RCC 7860 (cell line): ENCODE results near the gene APEH.
A peak's percentile ranks its signal among the peaks of the same experiment; 100 is the strongest.

Experiments used
- DNase-seq: peaks from one replicate; pipeline ENCODE4 v3.0.0-alpha.2; 2015; ENCODE audit warnings: low spot score
- FAIRE-seq: peaks from 2 replicates; lab custom pipeline; 2012; peaks lifted over from hg19 to GRCh38; lab: Jason Lieb, UNC

Gene APEH

DNA sequence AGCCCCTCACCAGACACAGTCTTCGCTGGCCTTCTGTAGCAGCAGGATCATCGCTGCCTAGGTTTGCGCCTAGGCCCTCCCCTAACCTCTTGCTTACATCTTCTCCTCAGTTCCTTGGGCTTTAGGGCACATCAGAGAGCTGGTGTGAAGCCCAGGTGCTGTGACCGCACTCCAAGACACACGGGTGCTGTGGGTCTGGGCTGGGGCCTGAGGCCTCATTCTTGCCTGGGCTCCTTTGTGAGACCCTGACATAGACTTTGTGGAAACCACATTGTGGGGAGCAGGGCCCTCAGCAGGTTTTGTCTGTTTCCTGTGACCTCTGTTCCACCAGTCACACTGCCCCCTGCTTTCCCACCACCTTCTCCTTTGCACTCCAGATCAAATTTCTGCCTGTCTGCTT, 37.3 kb downstream of the APEH start:
- no peak for DNase-seq
- FAIRE-seq: no peak

DNA sequence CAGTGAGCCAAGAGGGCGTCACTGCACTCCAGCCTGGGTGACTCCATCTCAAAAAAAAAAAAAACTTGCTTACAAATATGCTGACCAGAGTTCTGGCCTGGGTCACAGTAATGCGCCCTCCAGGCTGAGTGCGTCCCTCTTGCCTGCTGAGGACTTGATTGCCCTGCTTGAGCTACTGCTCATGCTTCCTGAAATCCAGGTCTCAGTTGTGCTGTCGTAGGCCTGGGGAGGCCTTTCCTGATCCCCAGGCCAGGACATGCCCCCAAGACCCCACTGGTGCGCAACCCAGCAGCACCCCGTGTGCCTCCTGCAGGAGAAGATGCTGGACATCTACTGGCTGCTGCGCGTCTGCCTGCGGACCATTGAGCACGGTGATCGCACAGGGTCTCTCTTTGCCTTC, 38.0 kb downstream of the APEH start:
- FAIRE-seq: no peak

DNA sequence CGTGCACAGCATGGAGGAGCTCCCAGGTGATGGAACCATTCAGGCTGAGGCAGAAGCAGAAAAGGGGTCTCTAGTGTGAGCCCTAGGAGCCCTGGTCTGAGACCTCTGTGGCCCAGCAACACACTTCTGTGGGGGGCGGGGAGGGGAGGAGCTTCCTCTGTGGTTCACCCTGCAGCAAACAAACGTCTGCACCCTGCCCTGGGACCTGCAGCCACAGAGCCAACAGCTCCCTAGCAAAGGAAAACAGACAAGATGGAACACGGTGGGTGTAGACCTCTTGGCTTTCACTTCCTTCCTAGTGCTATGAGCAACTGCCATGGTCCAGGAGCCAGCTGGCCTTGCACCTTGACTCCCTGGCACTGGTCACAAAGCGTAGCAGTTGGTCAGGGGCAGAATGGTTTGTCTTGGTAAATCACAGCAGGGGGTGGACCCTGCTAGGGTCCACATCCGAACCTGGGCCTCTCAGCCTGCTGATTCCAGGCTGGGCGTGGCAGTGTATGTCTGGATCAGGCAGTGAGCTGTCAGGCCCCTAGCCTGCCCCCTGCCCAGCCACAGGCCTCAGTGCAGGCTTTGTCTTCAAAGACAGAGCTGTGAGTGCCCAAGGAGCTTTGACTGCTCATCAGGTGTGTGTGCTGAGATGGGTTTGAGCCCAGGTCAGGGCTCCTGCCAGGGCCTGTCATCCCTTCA, 38.6 kb downstream of the APEH start:
- FAIRE-seq (no peak), DNase-seq (no peak)

More for the DNA sequence above, 38.0 kb downstream of the APEH start:
- DNase-seq: no peak

DNA sequence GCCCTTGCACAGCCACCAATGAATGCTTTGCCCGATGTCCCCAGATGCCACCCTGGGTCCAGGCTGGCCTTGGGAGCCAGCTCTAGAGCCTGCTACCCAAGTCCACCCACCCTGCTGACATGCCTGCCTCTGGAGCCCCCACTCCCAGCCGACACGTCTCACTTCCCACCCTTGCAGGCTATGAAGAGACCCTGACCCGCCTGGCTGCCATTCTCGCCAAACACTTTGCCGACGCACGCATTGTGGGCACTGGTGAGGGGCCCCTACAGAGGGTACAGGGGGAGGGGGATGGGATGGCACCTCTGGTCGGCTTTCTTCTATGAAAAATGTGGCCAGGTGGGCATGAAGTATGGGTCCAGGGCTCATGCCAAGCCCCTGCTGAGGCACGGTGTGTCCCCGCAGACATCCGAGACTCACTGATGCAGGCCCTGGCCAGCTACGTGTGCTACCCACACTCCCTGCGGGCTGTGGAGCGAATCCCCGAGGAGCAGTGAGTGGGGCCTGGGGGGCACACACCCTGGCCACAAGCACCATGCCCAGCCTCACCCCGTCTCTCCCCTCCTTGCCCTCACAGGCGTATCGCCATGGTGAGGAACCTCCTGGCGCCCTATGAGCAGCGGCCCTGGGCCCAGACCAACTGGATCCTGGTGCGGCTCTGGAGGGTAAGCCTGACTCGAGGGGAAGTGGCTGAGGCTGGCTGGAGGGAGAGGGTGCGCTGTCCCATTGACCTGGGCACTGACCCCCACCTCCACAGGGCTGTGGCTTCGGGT, 39.4 kb downstream of the APEH start:
- DNase-seq (no peak), FAIRE-seq (no peak)

DNA sequence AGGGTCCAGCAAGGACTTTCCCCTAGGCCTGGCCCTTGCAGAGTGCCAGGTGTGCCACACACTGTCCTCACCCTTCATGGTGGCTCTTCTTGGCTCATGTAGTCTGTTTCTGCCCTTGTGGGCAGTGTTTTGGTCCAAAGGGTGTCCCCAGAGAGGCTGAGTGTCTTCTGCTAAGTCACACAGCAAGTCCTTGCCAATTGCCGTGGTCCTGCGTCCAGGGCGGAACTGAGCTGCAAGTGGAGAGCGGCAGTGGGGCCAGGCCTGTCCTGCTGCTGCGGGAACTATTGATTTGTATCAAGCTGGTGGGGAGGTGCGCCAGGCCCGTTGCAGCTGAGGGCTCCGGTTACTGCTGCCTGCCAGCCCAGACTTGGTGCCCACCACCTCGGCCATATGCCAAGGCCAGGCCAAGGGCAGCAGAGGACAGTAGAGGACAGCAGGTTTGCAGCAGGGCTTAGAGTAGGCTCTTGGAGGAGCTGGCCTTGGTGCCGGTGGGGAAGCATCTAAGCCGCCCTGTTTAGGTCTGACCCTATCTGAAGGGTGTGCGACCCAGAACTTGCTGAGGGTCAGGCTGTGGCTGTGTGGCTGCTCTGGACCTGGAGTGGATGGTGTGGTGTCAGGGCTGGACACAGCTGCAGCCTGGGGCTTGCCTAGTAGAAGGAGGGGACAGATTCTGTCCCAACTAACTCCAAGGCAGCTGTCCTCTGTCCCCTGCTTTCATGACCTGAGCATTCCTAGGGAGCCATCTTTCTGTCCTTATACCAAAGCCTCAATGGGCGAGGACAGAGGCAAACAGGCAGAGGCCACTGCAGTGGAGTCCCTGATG, 40.8 kb downstream of the APEH start:
- FAIRE-seq: no peak
- DNase-seq: no peak

DNA sequence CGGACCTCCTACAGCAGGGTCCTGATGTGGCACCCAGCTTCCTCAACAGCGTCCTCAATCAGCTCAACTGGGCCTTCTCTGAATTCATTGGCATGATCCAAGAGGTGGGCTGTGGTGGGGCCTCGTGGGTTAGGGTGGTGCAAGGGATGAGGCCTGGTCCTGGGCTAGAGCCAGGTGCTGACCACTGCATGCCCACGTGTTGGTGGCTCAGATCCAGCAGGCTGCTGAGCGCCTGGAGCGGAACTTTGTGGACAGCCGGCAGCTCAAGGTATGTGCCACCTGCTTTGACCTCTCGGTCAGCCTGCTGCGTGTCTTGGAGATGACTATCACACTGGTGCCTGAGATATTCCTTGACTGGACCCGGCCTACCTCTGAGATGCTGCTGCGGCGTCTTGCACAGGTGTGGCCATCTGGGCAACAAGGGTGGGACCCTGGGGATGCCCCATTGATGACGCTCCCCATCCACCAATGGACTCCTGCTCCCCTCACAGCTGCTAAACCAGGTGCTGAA, 41.5 kb downstream of the APEH start:
- FAIRE-seq (no peak), DNase-seq (no peak)

DNA sequence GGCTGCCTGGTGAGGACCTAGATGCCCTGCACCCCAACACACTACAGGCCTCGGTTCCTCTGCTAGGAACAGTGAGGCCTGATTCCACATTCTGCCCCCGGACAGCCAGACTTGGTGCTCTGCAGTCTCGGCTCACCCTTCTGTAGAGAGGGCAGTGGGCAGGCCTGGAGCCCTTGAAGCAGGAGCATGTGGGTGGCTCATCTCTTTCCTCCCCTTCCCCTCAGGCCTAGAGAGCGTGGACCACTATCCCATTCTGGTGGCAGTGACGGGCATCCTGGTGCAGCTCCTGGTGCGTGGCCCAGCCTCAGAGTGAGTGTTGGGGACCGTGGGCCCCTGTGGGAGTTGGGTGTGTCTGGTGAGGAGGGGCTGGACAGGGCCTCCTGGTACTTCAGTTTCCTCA, 42.0 kb downstream of the APEH start:
- DNase-seq (no peak), FAIRE-seq (no peak)

DNA sequence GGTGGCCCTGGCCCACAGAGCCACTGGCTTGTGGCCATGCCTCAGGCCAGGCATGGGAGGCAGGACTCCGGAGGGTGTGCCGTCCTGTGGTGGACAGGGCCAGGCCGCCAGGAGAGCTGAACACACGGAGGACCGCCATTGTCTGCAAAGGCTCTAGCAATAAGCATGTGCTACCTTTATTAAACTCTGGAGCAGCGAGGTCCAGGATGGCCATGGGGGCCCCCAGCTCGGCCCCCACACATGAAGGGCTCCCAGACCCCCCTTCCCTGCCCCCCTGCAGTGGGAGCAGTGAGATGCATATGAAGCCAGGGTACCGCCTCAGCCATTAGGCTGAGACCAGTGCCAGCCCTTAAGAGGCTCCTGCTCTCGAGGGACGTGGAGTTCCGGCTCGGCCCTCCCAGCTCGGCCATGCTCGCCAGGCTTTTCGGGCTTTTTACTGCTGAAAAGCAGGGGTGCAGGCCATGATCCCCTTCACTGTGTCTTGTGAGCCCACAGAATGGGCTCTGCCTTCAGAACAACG, 42.6 kb downstream of the APEH start:
- no peak for FAIRE-seq
- DNase-seq: no peak

DNA sequence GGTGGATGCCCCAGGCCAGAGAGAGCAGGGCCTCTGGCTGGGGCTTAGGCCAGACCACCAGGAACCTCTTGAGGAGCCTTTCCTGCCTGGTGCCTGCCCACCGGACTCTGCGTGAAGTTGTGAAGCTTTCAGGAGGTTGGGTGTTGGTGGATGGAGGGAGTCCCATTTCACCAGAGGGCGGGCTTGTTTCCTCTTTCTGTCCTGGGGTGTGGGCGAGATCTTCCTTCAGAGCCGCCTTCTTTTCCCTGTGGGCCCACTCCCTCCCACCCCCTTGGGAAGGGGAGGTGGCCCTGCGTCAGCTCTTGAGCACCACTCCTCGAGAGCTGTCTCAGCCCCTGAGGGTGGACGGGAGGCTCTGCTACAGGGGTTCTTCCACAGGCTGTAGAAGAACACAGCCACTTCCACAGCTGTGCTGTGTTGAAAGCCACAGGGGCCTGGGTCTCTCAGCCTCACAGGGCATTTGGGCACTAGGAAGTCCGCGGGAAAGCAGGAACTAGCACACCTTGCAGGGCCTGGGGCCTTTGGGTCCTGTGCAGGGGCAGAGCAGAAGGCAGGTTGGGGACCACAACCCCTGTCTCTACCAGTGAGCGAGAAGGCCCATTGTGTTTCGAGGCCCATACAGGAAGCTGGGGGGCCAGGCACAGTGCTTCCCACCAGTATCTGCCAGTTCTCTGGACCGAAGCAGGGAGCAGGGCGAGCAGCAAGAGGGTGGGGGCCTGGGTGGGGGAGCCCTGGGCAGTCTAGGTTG, 43.2 kb downstream of the APEH start:
- FAIRE-seq (no peak), DNase-seq (no peak)

DNA sequence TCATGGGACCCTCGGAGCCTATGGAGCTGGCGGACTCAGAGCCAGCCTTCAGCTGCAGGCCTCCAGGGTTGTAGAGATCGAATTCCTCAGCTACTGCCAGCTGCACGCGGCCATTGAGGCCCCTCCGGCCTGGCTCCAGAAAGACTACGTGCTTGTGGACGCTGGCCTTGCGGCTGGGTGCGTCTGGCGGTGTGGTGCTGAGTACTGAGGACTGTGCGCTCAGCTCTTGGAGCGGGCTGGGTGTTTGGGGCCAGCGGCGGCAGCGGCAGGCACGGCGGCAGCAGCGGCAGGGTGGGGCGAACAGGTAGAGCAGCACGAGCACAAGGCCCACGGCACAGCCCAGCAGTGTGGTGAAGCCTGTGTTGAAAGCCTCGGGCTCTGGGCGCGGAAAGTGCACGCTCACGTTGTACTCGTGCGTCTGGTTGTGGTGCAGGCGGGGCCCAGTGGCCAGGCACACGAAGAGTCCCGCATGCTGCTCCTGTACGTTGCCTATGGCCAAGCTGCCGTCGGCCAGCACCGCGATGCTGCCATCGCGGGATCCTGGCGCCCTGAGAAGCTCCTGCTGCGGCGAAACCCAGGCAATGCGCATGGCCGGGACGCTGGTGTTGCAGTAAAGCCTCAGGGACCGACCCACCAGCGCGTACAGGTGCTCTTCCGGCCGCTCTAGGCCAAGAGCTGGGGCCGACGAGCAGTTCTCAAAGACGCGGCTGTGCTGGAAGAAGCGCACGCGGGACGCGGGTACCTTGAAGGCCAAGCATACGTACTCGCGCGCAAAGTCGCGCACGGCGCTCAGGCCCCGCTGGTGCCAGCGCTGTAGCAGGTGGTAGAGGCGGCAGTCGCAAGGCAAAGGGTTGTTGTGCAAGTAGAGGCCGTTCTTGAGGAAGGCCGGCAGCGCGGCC, 44.1 kb downstream of the APEH start:
- DNase-seq: no peak
- FAIRE-seq: no peak

DNA sequence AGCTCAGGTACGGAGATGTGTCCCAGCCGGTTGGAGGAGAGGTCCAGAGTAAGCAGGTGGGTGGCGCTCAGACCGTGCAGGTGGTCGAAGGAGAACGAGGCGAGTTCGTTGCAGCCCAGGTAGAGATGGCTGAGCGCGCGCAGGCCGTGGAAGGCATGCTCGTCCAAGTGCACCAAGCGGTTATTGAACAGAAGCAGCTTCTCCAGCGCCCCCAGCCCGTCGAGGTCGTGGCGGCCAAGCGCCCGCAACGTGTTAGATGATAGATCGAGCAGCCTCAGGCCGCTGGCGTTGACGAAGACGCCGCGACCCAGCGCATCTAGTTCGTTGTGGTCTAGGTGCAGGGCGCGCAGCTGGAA, 44.7 kb downstream of the APEH start:
- no peak for FAIRE-seq

DNA sequence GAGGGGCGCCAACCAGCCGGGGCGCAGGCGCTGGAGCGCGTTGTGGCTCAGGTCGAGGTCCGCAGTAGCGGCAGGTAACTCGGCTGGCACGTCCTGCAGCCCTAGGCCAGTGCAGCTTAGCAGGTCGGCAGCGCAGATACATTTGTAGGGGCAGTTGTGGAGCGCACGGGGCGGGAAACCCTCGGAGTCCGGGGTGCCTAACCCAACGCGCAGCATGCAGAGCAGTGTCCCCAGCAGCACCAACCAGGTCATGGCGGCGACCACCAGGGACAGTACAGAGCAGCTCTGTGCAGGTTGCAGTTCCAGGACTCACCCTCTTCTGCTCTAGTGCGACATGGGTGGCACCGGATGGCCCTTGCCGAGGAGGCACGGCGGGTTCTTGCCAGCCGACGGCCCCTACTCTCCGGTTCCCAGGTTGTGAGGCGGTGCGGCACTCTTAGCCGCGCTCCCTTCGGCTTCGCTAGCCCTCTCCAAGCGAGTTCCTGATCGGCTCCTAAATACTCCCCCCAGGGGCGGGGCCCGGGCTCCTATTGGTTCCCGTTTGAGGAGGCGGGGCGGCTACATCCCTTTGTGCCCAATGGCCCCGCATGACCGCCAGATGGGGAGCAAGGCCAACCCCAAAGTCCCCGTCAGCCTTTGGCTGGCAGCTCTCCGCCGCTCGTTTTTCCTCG, 45.2 kb downstream of the APEH start, which contains the start of gene AMIGO3:
TSS of gene AMIGO3 (minus strand) at position 471 of the 671 bp plus-strand sequence. CDS start at position 252, 219 bp downstream.
- DNase-seq (no peak), FAIRE-seq (no peak)

More for the DNA sequence above, 44.7 kb downstream of the APEH start:
- no peak for DNase-seq

DNA sequence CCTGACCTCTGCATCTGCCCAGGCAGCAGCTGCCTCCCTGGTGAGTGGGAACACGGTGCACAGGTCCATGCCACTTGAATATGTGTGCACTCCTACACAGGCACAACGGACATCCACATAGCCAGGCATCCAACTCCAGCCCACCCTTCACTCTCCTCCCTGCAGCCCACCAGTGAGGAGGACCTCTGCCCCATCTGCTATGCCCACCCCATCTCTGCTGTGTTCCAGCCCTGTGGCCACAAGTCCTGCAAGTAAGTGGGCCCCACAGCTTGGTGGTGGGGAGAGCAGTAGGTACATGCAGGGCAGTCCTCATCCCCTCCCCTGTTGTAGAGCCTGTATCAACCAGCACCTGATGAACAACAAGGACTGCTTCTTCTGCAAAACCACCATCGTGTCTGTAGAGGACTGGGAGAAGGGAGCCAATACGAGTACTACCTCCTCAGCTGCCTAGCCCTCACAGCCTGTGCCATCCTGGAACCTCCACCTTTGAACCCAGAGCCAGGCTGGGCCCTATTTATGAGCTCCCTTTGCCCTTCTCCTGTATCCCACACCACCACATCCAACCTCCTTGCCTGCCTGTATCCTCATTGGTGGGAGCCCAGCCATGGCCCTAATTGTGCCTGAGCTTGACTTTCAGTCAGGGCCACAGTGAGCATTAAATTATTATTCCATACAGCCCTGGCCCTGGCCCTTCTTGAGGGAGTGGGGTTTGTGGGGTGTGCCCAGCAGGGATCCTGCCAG, 46.9 kb downstream of the APEH start:
- no peak for DNase-seq
- no peak for FAIRE-seq

DNA sequence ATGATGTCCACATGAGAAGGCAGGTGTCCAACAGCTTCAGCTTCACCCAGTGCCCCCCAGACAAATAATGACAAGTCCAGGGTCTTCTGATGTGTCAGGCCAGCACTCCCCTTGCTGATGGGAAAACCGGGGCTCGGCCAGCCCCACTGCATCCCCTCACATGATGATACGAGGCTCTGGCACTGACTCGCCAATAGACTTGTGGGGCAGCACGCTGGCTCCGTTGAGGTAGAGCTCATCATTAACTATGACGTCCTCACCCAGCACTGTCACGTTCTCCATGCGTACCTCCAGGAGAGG, 47.4 kb downstream of the APEH start:
- no peak for FAIRE-seq
- no peak for DNase-seq

DNA sequence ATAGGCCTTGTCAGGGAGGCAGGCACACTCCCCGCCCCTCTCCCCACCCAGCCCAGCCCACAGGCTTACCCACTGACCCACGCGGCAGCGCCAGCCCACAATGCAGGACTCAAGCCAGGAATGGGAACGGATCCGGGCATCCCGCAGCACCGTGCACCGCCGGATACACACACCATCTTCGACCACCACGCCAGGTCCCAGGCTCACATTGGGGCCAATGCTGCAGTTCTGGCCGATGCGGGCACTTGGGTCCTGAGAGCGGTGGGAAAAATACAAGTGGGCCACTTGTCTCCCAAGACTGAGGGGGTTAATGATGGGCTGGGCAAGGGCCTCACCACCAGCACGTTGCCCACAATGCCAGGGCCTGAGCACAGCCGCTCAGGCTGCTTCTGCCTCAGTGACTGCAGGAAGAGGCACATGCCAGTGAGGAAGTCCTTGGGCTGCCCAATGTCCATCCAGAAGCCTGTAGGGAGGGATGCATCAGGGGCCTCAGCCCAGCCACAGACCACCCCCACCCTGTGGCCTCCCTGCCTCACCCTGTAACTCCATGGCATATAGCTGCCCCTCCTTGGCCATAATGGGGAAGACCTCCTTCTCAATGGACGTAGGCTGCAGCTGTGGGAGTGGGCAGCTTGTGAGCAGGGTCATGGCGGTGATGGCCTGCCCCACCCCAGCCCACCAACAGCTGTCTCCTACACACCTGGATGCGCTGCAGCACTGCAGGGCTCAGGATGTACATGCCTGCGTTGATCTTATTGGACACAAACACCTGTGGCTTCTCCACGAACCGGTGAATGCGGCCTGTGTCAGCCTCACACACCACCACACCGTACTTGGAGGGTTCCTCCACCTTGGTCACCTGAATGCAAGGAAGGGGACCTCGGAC, 48.0 kb downstream of the APEH start:
- no peak for DNase-seq
- no peak for FAIRE-seq

DNA sequence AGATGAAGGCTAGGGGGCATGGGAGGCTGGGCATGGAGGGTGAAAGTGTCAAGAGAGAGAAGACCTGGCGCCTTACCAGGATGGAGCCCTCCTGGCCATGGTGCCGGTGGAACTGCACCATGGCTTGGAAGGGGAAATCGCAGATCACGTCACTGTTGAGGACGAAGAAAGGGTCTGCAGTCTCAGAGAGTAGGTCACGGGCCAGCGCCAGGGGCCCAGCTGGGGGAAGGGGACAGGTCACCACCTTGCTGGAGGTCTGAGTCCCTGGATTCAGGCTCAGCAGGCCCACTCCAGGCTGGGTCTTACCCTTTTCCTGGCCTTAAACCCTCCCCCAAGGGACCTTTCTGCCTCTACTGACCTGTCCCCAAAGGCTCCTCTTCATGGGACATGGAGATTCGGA, 48.7 kb downstream of the APEH start:
- FAIRE-seq (no peak), DNase-seq (no peak)

DNA sequence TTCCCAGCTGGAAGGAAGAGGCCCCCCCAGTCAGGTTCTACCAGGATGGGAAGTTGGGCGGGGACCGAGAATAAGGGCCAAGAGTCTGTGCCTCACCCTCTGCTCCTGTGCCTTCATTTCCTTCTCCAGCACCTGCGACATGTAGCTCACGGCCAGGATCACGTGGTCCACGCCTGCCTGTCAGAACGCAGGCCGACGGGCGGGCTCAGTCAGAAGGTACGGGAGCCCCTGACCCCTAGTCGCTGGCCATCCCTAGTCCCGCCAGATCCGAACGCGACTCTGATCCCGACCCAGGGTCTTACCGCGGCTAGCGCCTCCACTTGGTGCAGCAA, 49.1 kb downstream of the APEH start:
- no peak for FAIRE-seq
- DNase-seq: peak; percentile 24
